Upper lobe of left lung (tissue), 6 donors: ENCODE results near the gene AJAP1. TPM values are rescaled to one million over a fixed set of nuclear protein-coding genes. Genes with fewer than 3 reads are reported as not detected.
A peak's percentile ranks its signal among the peaks of the same experiment; 100 is the strongest.

Source experiments
- ATAC-seq, 2 donors: fragments of 200-7000 bp; cut with Tn5 transposase; one replicate each; pipeline ENCODE4 v1.9.1; 2022; ENCODE audit warnings: mild to moderate bottlenecking in 2 of 2, moderate library complexity in 2 of 2; ENCODE audit not compliant: low FRiP score in 2 of 2
- DNase-seq, 2 donors: peaks; one replicate each; pipeline ENCODE4 v3.0.0-alpha.2; 2019 to 2020
- H3K27ac ChIP-seq, 4 donors: fragments of 200-600 bp; sonication (generic); one replicate each; pipeline ENCODE4 v1.5.1; 2016 to 2019
- H3K27me3 ChIP-seq, 4 donors: fragments of 200-600 bp; sonication (generic); one replicate each; pipeline ENCODE4 v1.5.1; 2017 to 2019
- H3K36me3 ChIP-seq, 4 donors: fragments of 200-600 bp; sonication (generic); one replicate each; pipeline ENCODE4 v1.5.1; 2016 to 2019
- H3K4me1 ChIP-seq, 4 donors: fragments of 200-600 bp; sonication (generic); one replicate each; pipeline ENCODE4 v1.5.1; 2018 to 2019
- H3K4me3 ChIP-seq, 4 donors: fragments of 200-600 bp; sonication (generic); one replicate each; pipeline ENCODE4 v1.5.1; 2017 to 2019; ENCODE audit warnings: mild to moderate bottlenecking in 2 of 4, moderate library complexity in 1 of 4
- H3K9me3 ChIP-seq, 4 donors: fragments of 200-600 bp; sonication (generic); one replicate each; pipeline ENCODE4 v1.5.1; 2018 to 2019
- CTCF ChIP-seq, 6 experiments: fragments of 450-650 bp in 4 of 6; fragments of 200-600 bp in 2 of 6; sonication (generic) in 2 of 6; IDR thresholded peaks; one replicate each; pipeline ENCODE4 v1.5.1; 2016 to 2019; ENCODE audit warnings: antibody characterized with exemption in 6 of 6
- EP300 ChIP-seq, 4 donors: sonication (generic); formaldehyde crosslinking; IDR thresholded peaks; one replicate each; pipeline ENCODE4 v1.5.1; 2017; ENCODE audit warnings: antibody characterized with exemption in 4 of 4, control low read depth in 2 of 4
- POLR2A ChIP-seq, 4 donors: fragments of 450-650 bp; IDR thresholded peaks; one replicate each; pipeline ENCODE4 v1.5.1; 2016 to 2017; ENCODE audit warnings: antibody characterized with exemption in 4 of 4, mild to moderate bottlenecking in 2 of 4
- POLR2AphosphoS5 ChIP-seq, 2 donors: sonication (generic); formaldehyde crosslinking; IDR thresholded peaks; one replicate each; pipeline ENCODE4 v1.5.1; 2017; ENCODE audit warnings: antibody characterized with exemption in 2 of 2
- WGBS, 2 donors: methylation state at CpG; one replicate each; pipeline ENCODE4 v1.1.5; 2017 to 2018; 5-methylcytosine and 5-hydroxymethylcytosine counted together
- total RNA-seq, 6 donors: library from RNA; depleted of rRNA in 4 of 6; stranded (reverse); fragments of >200 nt in 4 of 6; gene quantifications; one replicate each; pipeline versions ENCODE4 v1.1.0 to v1.2.1, GENCODE V29; 2016 to 2021
- donor health status: DM: no; HTN: no; CAD: no; lungs with moderate emphysema.
- donor health status: DM: no; HTN: yes; CAD: no; lungs with severe emphysema.

Gene AJAP1
- total RNA-seq, 6 donors from 2014 or later, result 0.54 to 4.6 (median 2.9) TPM

GRCh38 chr1:4726620-4727341, 72.4 kb downstream of the AJAP1 start:
- Histone ChIP-seq H3K27me3 (no peaks in the 10 kb centered on the region), H3K4me3 (no peak overlapping the region), H3K9me3 (no peaks in the 10 kb centered on the region), H3K36me3 (no peaks in the 10 kb centered on the region), H3K4me1 (no peaks in the 10 kb centered on the region), H3K27ac (no peak overlapping the region)
- ATAC-seq, result no peak
- peak in 1 of 2 donors; percentile 77 for DNase-seq
- TF ChIP-seq CTCF (IDR thresholded peaks at IDR 0.05) (no peak), POLR2AphosphoS5 (IDR thresholded peaks at IDR 0.05) (no peak), EP300 (IDR thresholded peaks at IDR 0.05) (no peak), POLR2A (IDR thresholded peaks at IDR 0.05) (no peak)
- 63 to 80% methylated on average over 8 to 24 of the region's 26 CpGs for WGBS, 2 donors

GRCh38 chr1:4728319-4729089, 74.1 kb downstream of the AJAP1 start:
- TF ChIP-seq POLR2AphosphoS5 (IDR thresholded peaks at IDR 0.05) (no peak), POLR2A (IDR thresholded peaks at IDR 0.05) (no peak), CTCF (IDR thresholded peaks at IDR 0.05) (no peak), EP300 (IDR thresholded peaks at IDR 0.05) (no peak)
- Histone ChIP-seq H3K36me3 (no peaks in the 10 kb centered on the region), H3K27ac (no peak overlapping the region), H3K4me3 (no peak overlapping the region), H3K4me1 (no peaks in the 10 kb centered on the region), H3K27me3 (no peaks in the 10 kb centered on the region), H3K9me3 (no peaks in the 10 kb centered on the region)
- WGBS, 2 donors, result 70 to 77% methylated on average over 8 to 19 of the region's 19 CpGs
- no peak for ATAC-seq
- no peak for DNase-seq

- no peak for DNase-seq
- Histone ChIP-seq H3K27me3 (no peaks in the 10 kb centered on the region), H3K27ac (no peak overlapping the region), H3K9me3 (no peaks in the 10 kb centered on the region), H3K4me1 (no peaks in the 10 kb centered on the region), H3K4me3 (no peak overlapping the region), H3K36me3 (no peaks in the 10 kb centered on the region)
- WGBS, 2 donors, result 89 to 94% methylated on average over 5 to 6 of the region's 12 CpGs
- no peak for TF ChIP-seq POLR2AphosphoS5 (IDR thresholded peaks at IDR 0.05)
- no peak for ATAC-seq
Measured at GRCh38 chr1:4729090-4729471, 74.7 kb downstream of the AJAP1 start.

GRCh38 chr1:4730078-4730477, 75.7 kb downstream of the AJAP1 start:
- 51 to 56% methylated on average over 12 of the region's 12 CpGs for WGBS, 2 donors
- no peaks in the 10 kb centered on the region for H3K27me3 ChIP-seq
- H3K36me3 ChIP-seq, result no peaks in the 10 kb centered on the region
- H3K9me3 ChIP-seq, result no peaks in the 10 kb centered on the region
- no peak overlapping the region for H3K27ac ChIP-seq
- no peak for ATAC-seq
- H3K4me1 ChIP-seq, result no peaks in the 10 kb centered on the region
- no peak for TF ChIP-seq CTCF (IDR thresholded peaks at IDR 0.05)
- TF ChIP-seq POLR2A (IDR thresholded peaks at IDR 0.05), result no peak
- no peak for TF ChIP-seq EP300 (IDR thresholded peaks at IDR 0.05)
- no peak for TF ChIP-seq POLR2AphosphoS5 (IDR thresholded peaks at IDR 0.05)
- no peak for DNase-seq
- no peak overlapping the region for H3K4me3 ChIP-seq

GRCh38 chr1:4733446-4734177, 79.2 kb downstream of the AJAP1 start:
- no peak overlapping the region for H3K27ac ChIP-seq
- no peak for ATAC-seq
- TF ChIP-seq CTCF (IDR thresholded peaks at IDR 0.05) (no peak), EP300 (IDR thresholded peaks at IDR 0.05) (no peak), POLR2AphosphoS5 (IDR thresholded peaks at IDR 0.05) (no peak), POLR2A (IDR thresholded peaks at IDR 0.05) (no peak)
- WGBS, 2 donors, result 82 to 89% methylated on average over 27 of the region's 27 CpGs
- no peak overlapping the region for H3K4me3 ChIP-seq
- H3K27me3 ChIP-seq, result no peaks in the 10 kb centered on the region
- H3K4me1 ChIP-seq, result no peaks in the 10 kb centered on the region
- H3K9me3 ChIP-seq, result peaks cover 0 to 8% (median 3%) of the 10 kb centered on the region in 4 donors
- no peaks in the 10 kb centered on the region for H3K36me3 ChIP-seq
- no peak for DNase-seq
